HK-2 (cell line): ENCODE results near the gene GRIK1.

Experiments
- DNase-seq: peaks from one replicate; pipeline ENCODE4 v3.0.0-alpha.2; 2018; ENCODE audit not compliant: unreplicated experiment

Gene GRIK1

GRCh38 chr21:29673096-29673610, 266.6 kb downstream of the GRIK1 start:
- no peak for DNase-seq

- no peak for DNase-seq
Measured at GRCh38 chr21:29671728-29672127, 268.1 kb downstream of the GRIK1 start.

GRCh38 chr21:29670228-29670627, 269.6 kb downstream of the GRIK1 start:
- no peak for DNase-seq

- no peak for DNase-seq
Measured at GRCh38 chr21:29669416-29669815, 270.4 kb downstream of the GRIK1 start.

- no peak for DNase-seq
Measured at GRCh38 chr21:29667651-29668050, 272.1 kb downstream of the GRIK1 start.

- no peak for DNase-seq
Measured at GRCh38 chr21:29664615-29665014, 275.2 kb downstream of the GRIK1 start.

- no peak for DNase-seq
Measured at GRCh38 chr21:29661672-29662442, 277.9 kb downstream of the GRIK1 start.

GRCh38 chr21:29660047-29660720, 279.6 kb downstream of the GRIK1 start:
- no peak for DNase-seq

GRCh38 chr21:29658934-29659203, 280.9 kb downstream of the GRIK1 start:
- DNase-seq, result no peak

GRCh38 chr21:29658177-29658933, 281.4 kb downstream of the GRIK1 start:
- no peak for DNase-seq

- DNase-seq, result no peak
Measured at GRCh38 chr21:29657240-29657989, 282.4 kb downstream of the GRIK1 start.

- DNase-seq, result no peak
Measured at GRCh38 chr21:29656504-29657239, 283.1 kb downstream of the GRIK1 start.

GRCh38 chr21:29655577-29655976, 284.2 kb downstream of the GRIK1 start:
- no peak for DNase-seq

- DNase-seq, result no peak
Measured at GRCh38 chr21:29654855-29655254, 284.9 kb downstream of the GRIK1 start.

GRCh38 chr21:29654203-29654602, 285.6 kb downstream of the GRIK1 start:
- DNase-seq, result no peak

GRCh38 chr21:29650523-29651022, 289.2 kb downstream of the GRIK1 start:
- no peak for DNase-seq

- no peak for DNase-seq
Measured at GRCh38 chr21:29649406-29649814, 290.4 kb downstream of the GRIK1 start.

- no peak for DNase-seq
Measured at GRCh38 chr21:29648710-29649240, 291.0 kb downstream of the GRIK1 start.

GRCh38 chr21:29647353-29647781, 292.4 kb downstream of the GRIK1 start:
- DNase-seq, result no peak

GRCh38 chr21:29645666-29646553, 293.9 kb downstream of the GRIK1 start:
- DNase-seq, result peak; percentile 29
